Measurements from ENCODE around the gene CHRDL1. TPM values are rescaled to one million over a fixed set of nuclear protein-coding genes. Genes with fewer than 3 reads are reported as not detected.

Gene CHRDL1
- polyA plus RNA-seq, 4 donors: 9.1 to 12.1 (median 10.5) TPM

DNA sequence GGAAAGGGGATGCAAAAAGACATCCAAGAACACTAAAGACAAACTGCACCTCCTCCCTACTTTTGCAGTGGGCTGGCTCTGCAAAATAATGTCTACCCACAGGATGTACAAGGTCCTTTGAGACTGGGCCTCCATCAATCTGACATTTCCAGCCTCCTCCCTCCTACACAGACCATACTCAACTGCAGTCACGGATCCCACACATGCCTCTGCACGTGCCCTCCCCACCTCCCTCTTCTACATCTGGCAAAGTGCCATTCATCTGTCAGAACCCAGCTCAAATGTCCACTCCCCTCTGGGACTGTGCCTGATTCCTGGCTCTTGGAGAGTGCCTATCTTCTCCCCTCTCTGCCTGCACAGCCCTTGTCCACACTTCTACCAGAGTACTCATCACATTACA is 50.3 kb downstream of the CHRDL1 start:
- DNase-seq (ENCODE audit: low read depth in 4 of 4, low spot score in 2 of 4): no peak

DNA sequence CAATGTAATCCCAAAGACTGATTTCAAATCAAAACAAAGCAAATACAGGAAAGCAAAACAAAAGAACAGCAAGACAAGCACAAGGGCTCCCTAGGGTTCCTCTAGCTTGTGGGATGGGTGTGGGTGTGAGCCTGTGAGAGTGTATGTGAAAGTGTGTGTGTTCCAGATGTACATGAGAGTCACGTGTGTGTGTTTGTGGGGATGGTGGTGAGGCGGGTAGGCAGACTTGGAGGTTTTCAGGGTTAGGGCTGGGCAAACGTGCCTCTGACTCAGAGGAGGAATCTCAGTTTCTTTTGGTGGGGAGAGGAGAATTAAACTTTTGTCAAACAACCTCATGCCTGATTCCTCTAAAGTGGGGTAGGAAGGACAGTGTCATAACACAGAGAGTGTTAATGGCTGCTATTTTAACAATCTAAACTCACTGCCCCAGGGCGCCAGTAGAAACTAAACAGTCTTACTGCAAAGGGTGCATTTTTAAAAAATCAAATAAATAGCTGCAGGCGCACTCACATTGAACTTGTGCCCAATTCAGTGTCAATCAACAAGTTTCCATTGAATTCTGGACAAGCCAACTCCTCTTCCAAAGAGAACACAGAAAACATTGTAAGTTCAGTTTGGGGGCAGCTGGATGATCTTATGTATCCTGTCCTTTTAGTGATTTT is 51.8 kb downstream of the CHRDL1 start:
- DNase-seq (ENCODE audit: low read depth in 4 of 4, low spot score in 2 of 4): no peak

DNA sequence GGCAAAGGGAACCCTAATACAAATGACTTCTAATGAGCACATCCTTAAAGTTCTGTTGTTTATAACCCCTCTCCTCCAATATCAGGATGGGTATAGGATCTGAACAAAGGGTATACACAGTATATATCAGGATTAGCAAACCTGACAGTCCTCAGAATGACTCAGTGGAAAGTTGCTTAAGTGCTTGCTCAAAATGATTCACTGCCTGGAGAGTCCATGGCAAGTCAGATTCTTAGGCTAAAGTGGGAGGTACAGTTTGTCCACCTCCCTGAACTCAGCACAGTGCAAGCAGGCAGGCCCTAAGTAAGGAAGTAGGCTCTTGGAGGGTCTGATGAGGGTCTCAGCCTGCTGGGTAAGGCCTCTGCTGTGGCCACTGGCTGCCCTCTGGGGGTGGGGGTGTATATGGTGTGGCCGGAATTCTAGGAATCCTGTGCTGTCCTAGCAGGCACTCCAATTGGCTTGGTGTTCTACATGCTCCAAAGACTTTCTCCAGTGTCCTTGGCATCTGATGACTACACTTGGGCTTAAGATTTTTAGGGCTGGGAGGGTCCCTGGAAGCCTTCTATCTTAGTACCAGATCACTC is 54.3 kb downstream of the CHRDL1 start:
- no peak for DNase-seq (ENCODE audit: low read depth in 4 of 4, low spot score in 2 of 4)

DNA sequence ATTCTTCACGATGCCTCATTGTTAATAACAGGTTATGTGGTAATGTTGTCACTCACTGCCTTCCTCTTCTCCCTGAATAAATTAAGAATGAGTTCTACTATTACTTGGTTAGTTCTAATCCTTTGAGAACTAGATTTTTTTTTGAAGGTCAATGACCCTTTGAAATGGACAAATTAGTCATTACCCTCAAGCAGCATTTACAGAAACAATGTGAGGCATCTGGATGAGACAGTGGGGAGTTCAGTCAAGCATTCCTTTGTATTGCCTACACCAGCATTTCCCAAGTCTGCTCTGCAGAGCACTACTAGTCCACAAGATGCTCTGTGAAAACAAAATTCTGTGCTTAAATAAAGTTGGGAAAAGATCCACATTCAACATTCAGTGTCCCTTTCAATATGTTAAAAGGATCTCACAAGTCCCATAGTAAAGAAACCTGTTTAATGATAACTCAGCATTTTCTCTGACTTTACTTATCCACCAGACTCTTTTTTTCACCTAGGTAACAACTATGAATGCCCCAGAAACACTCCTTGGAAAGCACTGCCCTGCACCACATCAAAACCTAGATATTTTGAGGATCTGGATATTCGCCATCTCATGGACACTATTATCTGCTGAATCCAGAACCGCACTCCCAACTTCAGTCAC is 60.6 kb downstream of the CHRDL1 start:
- DNase-seq (ENCODE audit: low read depth in 4 of 4, low spot score in 2 of 4): no peak

DNA sequence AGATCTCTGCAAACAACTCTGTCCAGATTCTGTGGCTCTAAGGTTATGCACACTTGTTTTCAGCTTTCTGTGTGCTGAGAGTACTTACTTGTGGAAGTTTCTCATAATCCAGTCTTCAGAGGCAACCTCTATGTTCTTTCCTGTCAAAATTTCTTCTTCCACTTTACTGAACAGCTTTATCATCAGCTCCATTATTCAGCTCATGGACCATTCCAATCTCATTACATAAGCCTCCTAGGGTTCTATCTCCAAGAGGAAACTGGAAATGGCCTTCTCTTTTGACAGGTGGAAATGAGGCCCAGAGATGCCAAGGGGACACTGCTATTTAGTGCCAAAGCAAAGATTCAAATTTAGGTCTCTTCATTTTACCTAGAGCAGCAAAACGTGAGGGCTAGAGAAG is 61.3 kb downstream of the CHRDL1 start:
- DNase-seq (ENCODE audit: low read depth in 4 of 4, low spot score in 2 of 4): no peak

GRCh38 chrX:110733166-110733565 is 62.5 kb downstream of the CHRDL1 start:
- DNase-seq (ENCODE audit: low read depth in 4 of 4, low spot score in 2 of 4): no peak

DNA sequence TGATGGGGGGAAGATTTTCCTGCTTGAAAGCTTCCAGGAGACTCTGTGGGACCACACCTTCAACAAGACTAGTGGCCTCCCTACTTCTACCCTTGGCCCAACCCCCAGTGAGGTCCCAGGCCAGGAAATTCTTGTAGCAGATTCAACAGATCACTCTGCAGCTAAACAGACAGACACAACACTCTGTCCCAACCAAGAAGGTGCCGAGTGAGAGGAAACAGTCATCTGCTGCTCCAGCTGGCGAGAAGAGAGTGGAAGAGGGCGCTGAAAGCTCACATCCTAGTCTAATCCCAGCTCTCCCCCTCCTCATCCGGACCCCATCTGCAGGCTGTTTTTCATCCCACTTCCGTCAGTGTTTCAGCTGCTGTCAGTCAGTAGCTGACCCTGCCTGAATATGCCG is 63.4 kb downstream of the CHRDL1 start:
- DNase-seq (ENCODE audit: low read depth in 4 of 4, low spot score in 2 of 4): no peak

- no peak for DNase-seq (ENCODE audit: low read depth in 4 of 4, low spot score in 2 of 4)
These were observed 71.8 kb downstream of the CHRDL1 start for GRCh38 chrX:110723844-110724243.

GRCh38 chrX:110722135-110722534 is 73.5 kb downstream of the CHRDL1 start:
- DNase-seq (ENCODE audit: low read depth in 4 of 4, low spot score in 2 of 4): no peak

GRCh38 chrX:110713666-110714065 is 82.0 kb downstream of the CHRDL1 start:
- no peak for DNase-seq (ENCODE audit: low read depth in 4 of 4, low spot score in 2 of 4)

GRCh38 chrX:110706446-110706845 is 89.2 kb downstream of the CHRDL1 start:
- DNase-seq (ENCODE audit: low read depth in 4 of 4, low spot score in 2 of 4): no peak

DNA sequence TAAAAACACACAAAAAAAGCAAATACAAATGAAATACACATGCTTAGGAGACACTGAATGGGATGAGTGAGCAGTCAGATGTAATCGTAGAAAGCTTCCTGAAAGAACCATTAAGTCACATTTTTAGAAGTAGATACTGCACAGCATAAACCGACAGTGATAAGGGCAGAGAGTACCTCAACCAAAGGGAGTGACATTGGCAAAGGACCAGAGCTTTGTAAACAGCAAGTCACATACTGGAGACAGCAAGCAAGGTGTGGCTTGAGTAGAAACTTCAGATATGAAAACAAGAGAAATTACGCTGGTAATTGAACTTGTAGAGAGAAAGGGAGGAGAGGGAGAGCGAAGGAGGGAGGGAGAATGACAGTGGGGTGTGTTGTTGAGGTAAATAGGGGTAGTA is 92.0 kb downstream of the CHRDL1 start:
- DNase-seq (ENCODE audit: low read depth in 4 of 4, low spot score in 2 of 4): no peak

DNA sequence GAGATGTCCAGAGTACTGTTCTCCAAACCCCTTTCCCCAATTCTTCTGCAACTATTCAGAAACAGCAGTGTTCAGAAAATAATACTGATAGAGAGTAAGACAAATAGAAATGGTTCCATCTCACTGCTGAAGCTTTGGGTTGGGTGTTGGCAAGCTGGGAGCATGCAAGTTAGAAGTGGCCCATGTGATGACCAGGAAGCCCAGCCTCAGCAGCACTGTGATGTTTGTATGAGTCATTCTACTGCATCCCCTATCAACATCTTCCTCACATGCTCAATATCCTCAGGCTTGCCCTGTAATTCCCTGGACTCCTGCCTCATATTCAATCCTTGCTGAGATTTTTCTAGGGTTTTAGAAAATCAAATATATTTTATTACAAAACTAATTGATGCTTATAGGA is 96.5 kb downstream of the CHRDL1 start:
- DNase-seq (ENCODE audit: low read depth in 4 of 4, low spot score in 2 of 4): no peak

DNA sequence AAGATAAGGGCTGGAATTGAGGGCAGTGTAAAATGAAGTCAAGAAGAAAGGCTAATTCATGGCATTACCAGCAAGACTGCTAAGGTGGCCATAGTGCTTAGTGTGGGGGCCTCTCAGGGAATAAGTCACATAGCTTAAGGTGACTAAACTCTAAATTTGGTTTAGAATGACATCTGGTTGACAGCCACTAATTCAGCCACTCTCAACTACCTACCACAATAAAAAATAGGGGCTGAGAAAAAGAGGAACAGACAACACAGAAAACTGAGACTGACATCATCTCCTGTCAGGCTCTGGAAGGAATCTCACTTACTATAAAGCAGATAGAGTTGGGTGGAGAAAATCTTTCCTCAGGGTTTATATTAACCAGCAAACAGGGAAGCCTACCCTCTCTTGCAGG is 96.9 kb downstream of the CHRDL1 start:
- DNase-seq (ENCODE audit: low read depth in 4 of 4, low spot score in 2 of 4): no peak

DNA sequence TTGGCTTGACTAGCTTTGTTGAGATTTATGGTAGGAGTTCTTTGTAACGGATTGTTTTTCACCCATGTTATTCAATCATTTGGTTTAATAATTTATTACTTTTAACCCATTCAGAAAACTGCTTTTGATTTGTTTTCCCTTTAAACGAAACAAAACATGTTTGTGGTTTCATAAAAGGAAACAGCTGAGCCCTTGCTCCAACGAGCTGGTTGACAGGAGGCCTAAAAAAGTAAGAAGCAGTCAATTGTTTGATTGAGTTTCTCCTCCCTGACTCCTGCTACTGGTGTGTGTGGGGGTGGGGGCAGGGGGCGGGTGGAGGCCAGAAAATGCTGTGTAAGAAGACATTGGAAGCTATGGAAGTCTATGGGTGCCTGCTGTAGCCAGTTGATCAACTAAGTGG is 102.8 kb downstream of the CHRDL1 start:
- no peak for DNase-seq (ENCODE audit: low read depth in 4 of 4, low spot score in 2 of 4)

- DNase-seq (ENCODE audit: low read depth in 4 of 4, low spot score in 2 of 4): no peak
These were observed 104.2 kb downstream of the CHRDL1 start for GRCh38 chrX:110691446-110691845.

DNA sequence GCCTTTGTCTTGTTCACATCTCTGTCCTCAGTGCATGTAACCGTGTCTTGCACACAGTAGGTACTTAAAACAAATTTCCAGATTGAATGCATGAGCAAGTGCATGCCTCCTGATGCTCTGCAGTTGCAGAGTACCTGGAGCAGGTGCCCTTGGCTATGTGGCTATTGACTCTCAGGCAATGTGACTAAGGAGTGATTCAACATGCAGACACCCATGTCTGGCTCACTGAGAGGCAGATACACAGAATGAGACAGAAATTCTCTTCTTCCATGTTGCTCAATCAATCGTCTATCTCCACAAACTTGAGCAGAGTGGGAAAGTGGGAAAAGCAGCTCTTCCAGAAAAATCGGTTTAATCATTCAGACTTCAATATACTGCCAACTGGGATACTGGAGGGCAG is 111.0 kb downstream of the CHRDL1 start:
- DNase-seq (ENCODE audit: low read depth in 4 of 4, low spot score in 2 of 4): no peak

- DNase-seq (ENCODE audit: low read depth in 4 of 4, low spot score in 2 of 4): no peak
These were observed 111.7 kb downstream of the CHRDL1 start for GRCh38 chrX:110683925-110684324.

- no peak for DNase-seq (ENCODE audit: low read depth in 4 of 4, low spot score in 2 of 4)
These were observed 117.0 kb downstream of the CHRDL1 start for GRCh38 chrX:110678591-110678990.

GRCh38 chrX:110675886-110676285 is 119.7 kb downstream of the CHRDL1 start:
- no peak for DNase-seq (ENCODE audit: low read depth in 4 of 4, low spot score in 2 of 4)

DNA sequence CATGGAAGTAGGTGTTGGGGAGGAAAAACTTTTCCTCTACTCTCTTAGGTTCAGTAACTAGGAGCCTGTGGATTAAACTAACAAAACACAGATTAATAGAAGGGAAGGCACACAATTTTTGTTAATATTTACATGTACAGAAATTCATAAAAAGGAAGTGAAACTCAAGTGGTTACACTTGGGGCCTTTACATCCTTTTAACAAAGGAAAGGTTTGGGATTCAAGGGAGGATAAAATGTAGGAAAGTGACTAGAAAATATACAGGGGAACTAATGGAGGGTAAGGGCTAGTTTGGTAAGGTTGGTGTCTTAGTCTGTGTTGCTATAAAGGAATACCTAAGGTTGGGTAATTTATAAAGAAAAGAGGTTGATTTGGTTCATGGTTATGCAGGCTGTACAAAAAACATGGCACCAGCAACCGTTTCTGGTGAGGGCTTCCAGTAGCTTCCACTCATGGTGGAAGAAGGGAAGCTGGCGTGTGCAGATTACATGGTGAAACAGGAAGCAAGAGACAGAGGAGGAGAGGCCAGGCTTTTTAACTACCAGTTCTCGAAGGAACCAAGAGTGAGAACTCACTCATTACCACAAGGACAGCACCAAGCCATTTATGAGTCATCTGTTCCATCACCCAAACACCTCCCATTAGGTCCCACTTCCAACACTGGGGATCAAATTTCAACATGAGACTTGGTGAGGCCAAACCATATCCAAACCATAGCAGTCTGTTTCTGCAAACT is 124.4 kb downstream of the CHRDL1 start:
- no peak for DNase-seq (ENCODE audit: low read depth in 4 of 4, low spot score in 2 of 4)

DNA sequence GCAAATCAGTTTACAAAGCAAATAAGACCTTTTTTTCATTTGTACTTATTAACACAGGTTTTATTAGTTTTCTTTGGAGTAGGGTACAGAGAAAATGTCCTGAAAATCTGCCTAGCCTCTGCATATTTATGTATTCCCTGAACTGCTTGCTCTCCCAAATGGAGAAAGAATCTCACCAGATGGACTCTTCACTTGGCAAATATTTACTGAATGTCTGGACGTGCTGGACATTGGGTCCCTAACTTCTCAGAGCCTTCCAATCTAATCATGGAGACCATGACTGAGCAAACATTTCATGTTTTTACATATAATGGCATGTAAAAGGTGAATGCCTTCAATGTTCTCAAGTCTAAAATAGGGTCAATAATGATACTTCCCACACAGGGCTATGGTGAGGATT is 126.0 kb downstream of the CHRDL1 start:
- no peak for DNase-seq (ENCODE audit: low read depth in 4 of 4, low spot score in 2 of 4)
